ENCODE data around the gene CDH15. TPM values are rescaled to one million over a fixed set of nuclear protein-coding genes. Genes with fewer than 3 reads are reported as not detected.

Gene CDH15
- polyA plus RNA-seq, 2 of the 4 experiments (the other 2 are of a cell fraction), result 0.05 to 0.08 TPM

DNA sequence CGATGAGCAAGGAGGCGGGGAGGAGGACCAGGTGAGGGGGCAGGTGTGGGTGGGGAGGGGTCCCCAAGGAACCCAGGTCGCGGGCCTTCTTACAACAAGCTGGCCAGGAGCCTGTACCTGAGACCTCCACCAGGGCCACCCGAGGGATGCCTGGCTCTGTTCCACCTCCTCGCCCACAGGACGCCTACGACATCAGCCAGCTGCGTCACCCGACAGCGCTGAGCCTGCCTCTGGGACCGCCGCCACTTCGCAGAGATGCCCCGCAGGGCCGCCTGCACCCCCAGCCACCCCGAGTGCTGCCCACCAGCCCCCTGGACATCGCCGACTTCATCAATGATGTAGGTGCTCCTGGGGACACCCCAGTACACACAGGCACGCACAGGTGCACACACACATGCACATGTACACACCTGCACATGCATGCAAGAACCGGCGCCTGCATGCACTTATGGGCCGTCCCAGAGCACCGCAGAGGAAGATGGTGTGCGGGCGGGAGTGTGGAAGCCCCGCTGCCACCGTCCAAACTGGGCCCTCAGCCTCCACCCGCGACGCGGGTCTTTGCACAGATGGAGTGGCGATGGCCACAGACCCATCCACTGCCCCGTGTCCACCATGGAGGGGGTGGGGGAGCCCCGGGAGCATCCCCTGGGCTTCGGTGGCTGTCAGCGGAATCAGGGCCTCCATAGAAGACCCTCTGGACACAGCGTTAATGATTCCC is 22.2 kb downstream of the CDH15 start:
- ChIA-PET POLR2A (no interaction called here), CTCF (interaction anchor here (1.2 kb wide), 1 partner anchor 26 kb away, joined by 4 read pairs; no protein-coding TSS in a partner anchor)
- Histone ChIP-seq H3K9me3 (no peaks in the 10 kb centered on the region), H3K4me2 (peak overlapping the region; percentile 99), H3K4me3 (peak overlapping the region; percentile 49; the same call in 1 of the 3 replicates), H3K4me1 (peaks cover 7% of the 10 kb centered on the region; the same call in 1 of the 3 replicates), H3K27ac (no peak overlapping the region; a peak in 1 of 6 replicates)
- no peak for TF ChIP-seq EP300 (IDR thresholded peaks at IDR 0.05)
- TF ChIP-seq ESRRA (IDR thresholded peaks at IDR 0.05; ENCODE audit: borderline replicate concordance, low read length), result no peak
- no peak for TF ChIP-seq PHF8 (IDR thresholded peaks at IDR 0.05; ENCODE audit: borderline replicate concordance, low read depth)
- no peak for TF ChIP-seq RAD21 (conservative IDR thresholded peaks at IDR 0.05 in 1 of 2, IDR thresholded peaks at IDR 0.05 in 1 of 2)
- TF ChIP-seq, protein P1, sequence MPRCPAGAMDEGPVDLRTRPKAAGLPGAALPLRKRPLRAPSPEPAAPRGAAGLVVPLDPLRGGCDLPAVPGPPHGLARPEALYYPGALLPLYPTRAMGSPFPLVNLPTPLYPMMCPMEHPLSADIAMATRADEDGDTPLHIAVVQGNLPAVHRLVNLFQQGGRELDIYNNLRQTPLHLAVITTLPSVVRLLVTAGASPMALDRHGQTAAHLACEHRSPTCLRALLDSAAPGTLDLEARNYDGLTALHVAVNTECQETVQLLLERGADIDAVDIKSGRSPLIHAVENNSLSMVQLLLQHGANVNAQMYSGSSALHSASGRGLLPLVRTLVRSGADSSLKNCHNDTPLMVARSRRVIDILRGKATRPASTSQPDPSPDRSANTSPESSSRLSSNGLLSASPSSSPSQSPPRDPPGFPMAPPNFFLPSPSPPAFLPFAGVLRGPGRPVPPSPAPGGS (IDR thresholded peaks at IDR 0.05), result no peak
- TF ChIP-seq SREBF2 (IDR thresholded peaks at IDR 0.05), result no peak
- TF ChIP-seq, protein P2, sequence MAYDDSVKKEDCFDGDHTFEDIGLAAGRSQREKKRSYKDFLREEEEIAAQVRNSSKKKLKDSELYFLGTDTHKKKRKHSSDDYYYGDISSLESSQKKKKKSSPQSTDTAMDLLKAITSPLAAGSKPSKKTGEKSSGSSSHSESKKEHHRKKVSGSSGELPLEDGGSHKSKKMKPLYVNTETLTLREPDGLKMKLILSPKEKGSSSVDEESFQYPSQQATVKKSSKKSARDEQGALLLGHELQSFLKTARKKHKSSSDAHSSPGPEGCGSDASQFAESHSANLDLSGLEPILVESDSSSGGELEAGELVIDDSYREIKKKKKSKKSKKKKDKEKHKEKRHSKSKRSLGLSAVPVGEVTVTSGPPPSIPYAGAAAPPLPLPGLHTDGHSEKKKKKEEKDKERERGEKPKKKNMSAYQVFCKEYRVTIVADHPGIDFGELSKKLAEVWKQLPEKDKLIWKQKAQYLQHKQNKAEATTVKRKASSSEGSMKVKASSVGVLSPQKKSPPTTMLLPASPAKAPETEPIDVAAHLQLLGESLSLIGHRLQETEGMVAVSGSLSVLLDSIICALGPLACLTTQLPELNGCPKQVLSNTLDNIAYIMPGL (CRISPR knock-in tag; IDR thresholded peaks at IDR 0.05; ENCODE audit: borderline replicate concordance), result no peak
- TF ChIP-seq HOXB5 (CRISPR knock-in tag; IDR thresholded peaks at IDR 0.05), result no peak
- TF ChIP-seq HEYL (CRISPR knock-in tag; IDR thresholded peaks at IDR 0.05), result no peak
- no peak for TF ChIP-seq CBX8 (IDR thresholded peaks at IDR 0.05)
- no peak for TF ChIP-seq HOXB13 (CRISPR knock-in tag; IDR thresholded peaks at IDR 0.05; ENCODE audit: low read depth)
- no peak for TF ChIP-seq JUN (IDR thresholded peaks at IDR 0.05)
- TF ChIP-seq, protein P3, sequence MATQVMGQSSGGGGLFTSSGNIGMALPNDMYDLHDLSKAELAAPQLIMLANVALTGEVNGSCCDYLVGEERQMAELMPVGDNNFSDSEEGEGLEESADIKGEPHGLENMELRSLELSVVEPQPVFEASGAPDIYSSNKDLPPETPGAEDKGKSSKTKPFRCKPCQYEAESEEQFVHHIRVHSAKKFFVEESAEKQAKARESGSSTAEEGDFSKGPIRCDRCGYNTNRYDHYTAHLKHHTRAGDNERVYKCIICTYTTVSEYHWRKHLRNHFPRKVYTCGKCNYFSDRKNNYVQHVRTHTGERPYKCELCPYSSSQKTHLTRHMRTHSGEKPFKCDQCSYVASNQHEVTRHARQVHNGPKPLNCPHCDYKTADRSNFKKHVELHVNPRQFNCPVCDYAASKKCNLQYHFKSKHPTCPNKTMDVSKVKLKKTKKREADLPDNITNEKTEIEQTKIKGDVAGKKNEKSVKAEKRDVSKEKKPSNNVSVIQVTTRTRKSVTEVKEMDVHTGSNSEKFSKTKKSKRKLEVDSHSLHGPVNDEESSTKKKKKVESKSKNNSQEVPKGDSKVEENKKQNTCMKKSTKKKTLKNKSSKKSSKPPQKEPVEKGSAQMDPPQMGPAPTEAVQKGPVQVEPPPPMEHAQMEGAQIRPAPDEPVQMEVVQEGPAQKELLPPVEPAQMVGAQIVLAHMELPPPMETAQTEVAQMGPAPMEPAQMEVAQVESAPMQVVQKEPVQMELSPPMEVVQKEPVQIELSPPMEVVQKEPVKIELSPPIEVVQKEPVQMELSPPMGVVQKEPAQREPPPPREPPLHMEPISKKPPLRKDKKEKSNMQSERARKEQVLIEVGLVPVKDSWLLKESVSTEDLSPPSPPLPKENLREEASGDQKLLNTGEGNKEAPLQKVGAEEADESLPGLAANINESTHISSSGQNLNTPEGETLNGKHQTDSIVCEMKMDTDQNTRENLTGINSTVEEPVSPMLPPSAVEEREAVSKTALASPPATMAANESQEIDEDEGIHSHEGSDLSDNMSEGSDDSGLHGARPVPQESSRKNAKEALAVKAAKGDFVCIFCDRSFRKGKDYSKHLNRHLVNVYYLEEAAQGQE (IDR thresholded peaks at IDR 0.05), result no peak
- 75% methylated on average over 12 of the region's 38 CpGs for WGBS (ENCODE audit: missing lambda C conversion rate)
- ATAC-seq, result peak in 1 of 2 experiments; percentile 5; a peak in 3 of 6 replicates
- DNase-seq (ENCODE audit: low read depth in 1 of 2, low spot score in 1 of 2), result no peak
- no peak for FAIRE-seq

DNA sequence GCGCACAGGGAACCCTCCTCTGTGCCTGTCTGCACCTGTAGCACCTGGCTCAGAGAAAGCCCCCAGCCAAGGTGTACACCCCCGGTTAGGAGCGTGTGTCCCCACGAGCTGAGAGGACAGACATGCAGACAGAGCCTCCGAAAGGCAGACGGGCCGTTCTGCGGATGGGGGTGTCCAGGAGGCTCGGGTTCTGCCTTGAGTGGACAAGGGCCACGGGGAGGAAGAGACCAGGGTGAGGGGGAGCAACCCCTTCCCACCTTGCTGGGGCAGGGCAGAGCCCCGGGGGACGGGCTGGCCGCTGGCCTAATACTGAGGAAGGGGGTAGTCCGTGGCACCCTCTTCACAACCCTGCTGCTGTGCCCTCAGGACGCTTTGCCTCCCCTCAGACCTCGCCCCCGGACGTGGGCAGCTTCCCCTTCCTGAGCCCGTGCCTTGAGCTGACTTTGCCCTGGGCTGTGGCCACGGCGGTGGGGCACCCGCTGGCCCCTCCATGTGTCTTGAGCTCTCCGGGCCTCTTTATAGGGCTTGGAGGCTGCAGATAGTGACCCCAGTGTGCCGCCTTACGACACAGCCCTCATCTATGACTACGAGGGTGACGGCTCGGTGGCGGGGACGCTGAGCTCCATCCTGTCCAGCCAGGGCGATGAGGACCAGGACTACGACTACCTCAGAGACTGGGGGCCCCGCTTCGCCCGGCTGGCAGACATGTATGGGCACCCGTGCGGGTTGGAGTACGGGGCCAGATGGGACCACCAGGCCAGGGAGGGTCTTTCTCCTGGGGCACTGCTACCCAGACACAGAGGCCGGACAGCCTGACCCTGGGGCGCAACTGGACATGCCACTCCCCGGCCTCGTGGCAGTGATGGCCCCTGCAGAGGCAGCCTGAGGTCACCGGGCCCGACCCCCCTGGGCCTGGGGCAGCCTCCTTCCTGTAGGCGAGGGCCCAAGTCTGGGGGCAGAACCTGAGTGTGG is 23.1 kb downstream of the CDH15 start:
- Histone ChIP-seq H3K4me1 (peaks cover 7% of the 10 kb centered on the region; the same call in 1 of the 3 replicates), H3K27ac (no peak overlapping the region), H3K9me3 (no peaks in the 10 kb centered on the region), H3K4me3 (no peak overlapping the region), H3K4me2 (no peak overlapping the region)
- FAIRE-seq (no peak), DNase-seq (ENCODE audit: low read depth in 1 of 2, low spot score in 1 of 2) (no peak), ATAC-seq (no peak)
- CTCF ChIA-PET, result no interaction called here
- POLR2A ChIA-PET, result no interaction called here
- 86% methylated on average over 33 of the region's 45 CpGs for WGBS (ENCODE audit: missing lambda C conversion rate)
- TF ChIP-seq, protein P3 (IDR thresholded peaks at IDR 0.05), result no peak
- TF ChIP-seq NPAS2 (CRISPR knock-in tag; IDR thresholded peaks at IDR 0.05; ENCODE audit: borderline replicate concordance) (no peak), KDM5A (IDR thresholded peaks at IDR 0.05) (no peak), FOSB (CRISPR knock-in tag; IDR thresholded peaks at IDR 0.05) (no peak), MAFK (IDR thresholded peaks at IDR 0.05; ENCODE audit: partially characterized antibody) (no peak), FOSL2 (IDR thresholded peaks at IDR 0.05) (no peak), FOSL2 (CRISPR knock-in tag; IDR thresholded peaks at IDR 0.05) (no peak), HOXB13 (CRISPR knock-in tag; IDR thresholded peaks at IDR 0.05; ENCODE audit: low read depth) (no peak), PHF8 (IDR thresholded peaks at IDR 0.05; ENCODE audit: borderline replicate concordance, low read depth) (no peak), CBX2 (IDR thresholded peaks at IDR 0.05; ENCODE audit: borderline replicate concordance, low read depth) (no peak), SMC3 (IDR thresholded peaks at IDR 0.05) (no peak), CBX8 (IDR thresholded peaks at IDR 0.05) (no peak), EHF (CRISPR knock-in tag; IDR thresholded peaks at IDR 0.05) (no peak), TFCP2L1 (CRISPR knock-in tag; IDR thresholded peaks at IDR 0.05) (no peak), RFX5 (IDR thresholded peaks at IDR 0.05) (no peak)

Measured in A549 (cell line).